AG04450 (cell line): Measurements from ENCODE around the gene P2RY8. TPM values are rescaled to one million over a fixed set of nuclear protein-coding genes. Genes with fewer than 3 reads are reported as not detected.
"Not testable (repeated sequence)": the region's sequence is repeated elsewhere in the genome, so short reads cannot be mapped to it uniquely, and the experiment has no call there.

ENCODE experiments used
- CTCF ChIA-PET: fragments of 300-600, 350-600 bp; formaldehyde crosslinking; extraction: SDS; loops from one replicate; lab custom pipeline; 2022; ENCODE audit warnings: antibody characterized with exemption, inconsistent platforms; lab: Charles Lee
- POLR2A ChIA-PET: fragments of 350-600 bp; formaldehyde crosslinking; extraction: SDS; loops from one replicate; lab custom pipeline; 2021; ENCODE audit warnings: antibody characterized with exemption, inconsistent platforms; lab: Yijun Ruan, JAX
- DNase-seq: peaks from one replicate; pipeline ENCODE4 v3.0.0-alpha.2; 2011; ENCODE audit warnings: low read depth, low spot score
- H3K27ac ChIP-seq: one replicate; pipeline ENCODE4 v1.5.1; 2012; ENCODE audit warnings: low read depth, low read length, control low read depth
- H3K27me3 ChIP-seq: one replicate; pipeline ENCODE4 v1.6.0; 2012; ENCODE audit warnings: low read length; ENCODE audit not compliant: control insufficient read depth, insufficient read depth
- H3K4me3 ChIP-seq: 2 replicates; pipeline ENCODE4 v1.5.1; 2011; ENCODE audit warnings: mild to moderate bottlenecking, low read depth, low read length, control low read depth
- H3K9me3 ChIP-seq: 2 replicates; pipeline ENCODE4 v1.5.1; 2012; ENCODE audit warnings: low read length; ENCODE audit not compliant: control insufficient read depth, insufficient read depth
- polyA plus RNA-seq: library from polyadenylated mRNA; depleted of rRNA; stranded (reverse); fragments of >200 nt; gene quantifications from 2 replicates; pipeline ENCODE4 v1.2.3, GENCODE V29; 2011
- TF ChIP-seq, protein P1 (sequence below): IDR thresholded peaks from 2 replicates; pipeline ENCODE4 v1.5.1; 2011; ENCODE audit warnings: low read depth, low read length, control low read depth, inconsistent platforms

The P2RY8 gene
- polyA plus RNA-seq, 1 experiment, result not detected

DNA sequence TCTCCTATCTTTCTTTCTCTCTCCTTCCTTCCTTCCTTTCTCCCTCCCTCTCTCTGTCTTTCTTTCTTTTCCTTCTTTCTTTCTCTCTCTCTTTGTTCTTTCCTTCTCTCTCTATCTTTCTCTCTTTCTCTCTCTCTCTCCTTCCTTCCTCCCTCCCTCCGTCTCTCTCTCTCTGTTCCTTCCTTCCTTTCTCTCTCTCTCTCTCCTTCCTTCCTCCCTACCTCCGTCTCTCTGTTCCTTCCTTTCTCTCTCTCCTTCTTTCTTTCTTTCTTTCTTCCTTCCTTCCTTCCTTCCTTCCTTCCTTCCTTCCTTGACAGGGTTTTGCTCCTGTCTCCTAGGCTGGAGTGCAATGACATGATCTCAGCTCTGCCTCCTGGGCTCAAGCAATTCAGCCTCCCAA, 24.2 kb upstream of the P2RY8 start:
- peaks cover 27% of the 10 kb centered on the region for H3K9me3 ChIP-seq
- DNase-seq, result no peak
- no peaks in the 10 kb centered on the region for H3K27me3 ChIP-seq
- CTCF ChIA-PET, result no interaction called here
- H3K27ac ChIP-seq, result no peak overlapping the region
- POLR2A ChIA-PET, result no interaction called here
- TF ChIP-seq, protein P1, sequence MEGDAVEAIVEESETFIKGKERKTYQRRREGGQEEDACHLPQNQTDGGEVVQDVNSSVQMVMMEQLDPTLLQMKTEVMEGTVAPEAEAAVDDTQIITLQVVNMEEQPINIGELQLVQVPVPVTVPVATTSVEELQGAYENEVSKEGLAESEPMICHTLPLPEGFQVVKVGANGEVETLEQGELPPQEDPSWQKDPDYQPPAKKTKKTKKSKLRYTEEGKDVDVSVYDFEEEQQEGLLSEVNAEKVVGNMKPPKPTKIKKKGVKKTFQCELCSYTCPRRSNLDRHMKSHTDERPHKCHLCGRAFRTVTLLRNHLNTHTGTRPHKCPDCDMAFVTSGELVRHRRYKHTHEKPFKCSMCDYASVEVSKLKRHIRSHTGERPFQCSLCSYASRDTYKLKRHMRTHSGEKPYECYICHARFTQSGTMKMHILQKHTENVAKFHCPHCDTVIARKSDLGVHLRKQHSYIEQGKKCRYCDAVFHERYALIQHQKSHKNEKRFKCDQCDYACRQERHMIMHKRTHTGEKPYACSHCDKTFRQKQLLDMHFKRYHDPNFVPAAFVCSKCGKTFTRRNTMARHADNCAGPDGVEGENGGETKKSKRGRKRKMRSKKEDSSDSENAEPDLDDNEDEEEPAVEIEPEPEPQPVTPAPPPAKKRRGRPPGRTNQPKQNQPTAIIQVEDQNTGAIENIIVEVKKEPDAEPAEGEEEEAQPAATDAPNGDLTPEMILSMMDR, result no peak
- H3K4me3 ChIP-seq, result no peak overlapping the region

- no peak for DNase-seq
- Histone ChIP-seq H3K27ac (no peak overlapping the region), H3K4me3 (no peak overlapping the region), H3K27me3 (no peaks in the 10 kb centered on the region), H3K9me3 (peaks cover 47% of the 10 kb centered on the region)
- CTCF ChIA-PET, result no interaction called here
- POLR2A ChIA-PET, result no interaction called here
- TF ChIP-seq, protein P1, result no peak
Observed at GRCh38 chrX:1558761-1559468, 21.9 kb upstream of the P2RY8 start.

DNA sequence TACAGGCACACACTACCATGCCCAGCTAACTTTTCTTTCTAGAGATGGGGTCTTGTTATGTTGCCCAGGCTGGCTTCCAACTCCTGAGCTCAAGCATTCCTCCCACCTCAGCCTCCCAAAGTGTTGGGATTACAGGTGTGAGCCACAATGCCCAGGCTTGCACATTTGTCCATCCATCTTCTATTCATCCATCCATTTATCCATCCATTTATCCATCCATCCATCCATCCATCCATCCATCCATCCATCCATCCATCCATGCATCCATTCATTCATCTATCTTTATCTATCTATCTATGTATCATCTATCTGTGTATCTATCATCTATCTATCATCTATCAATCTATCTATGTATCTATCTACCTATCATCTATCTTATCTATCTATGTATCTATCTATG, 20.5 kb upstream of the P2RY8 start:
- H3K27ac ChIP-seq, POLR2A ChIA-PET, H3K27me3 ChIP-seq, CTCF ChIA-PET, H3K4me3 ChIP-seq, DNase-seq: not testable (repeated sequence)
- H3K9me3 ChIP-seq, result peaks cover 53% of the 10 kb centered on the region

DNA sequence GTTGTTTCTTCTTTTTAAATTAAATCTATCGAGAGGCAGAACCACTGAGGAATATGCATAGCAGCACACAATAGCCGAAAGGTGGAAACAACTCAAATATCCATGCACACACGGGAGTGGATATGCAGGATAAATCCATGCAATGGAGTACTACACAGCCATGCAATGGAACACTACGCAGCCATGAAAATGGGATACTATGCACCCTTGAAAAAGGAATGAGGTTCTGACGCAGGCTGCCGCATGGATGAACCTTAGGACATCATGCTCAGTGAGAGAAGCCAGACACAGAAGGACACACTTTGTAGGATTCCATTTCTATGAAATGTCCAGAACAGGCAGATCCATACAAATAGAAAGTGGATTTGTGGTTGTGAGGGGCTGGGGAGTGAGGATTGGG, 18.4 kb upstream of the P2RY8 start:
- TF ChIP-seq, protein P1, result no peak
- CTCF ChIA-PET, result no interaction called here

GRCh38 chrX:1554469-1555210, 17.7 kb upstream of the P2RY8 start:
- Histone ChIP-seq H3K27ac (no peak overlapping the region), H3K4me3 (no peak overlapping the region), H3K27me3 (no peaks in the 10 kb centered on the region), H3K9me3 (peaks cover 52% of the 10 kb centered on the region)
- CTCF ChIA-PET, result no interaction called here
- TF ChIP-seq, protein P1, result no peak
- POLR2A ChIA-PET, result no interaction called here
- DNase-seq, result no peak

More for the DNA sequence above, 18.4 kb upstream of the P2RY8 start:
- DNase-seq, result no peak
- Histone ChIP-seq H3K27me3 (no peaks in the 10 kb centered on the region), H3K27ac (no peak overlapping the region), H3K4me3 (no peak overlapping the region), H3K9me3 (peaks cover 53% of the 10 kb centered on the region)
- POLR2A ChIA-PET, result no interaction called here
